ENCODE results near the gene CD38.
A peak's percentile ranks its signal among the peaks of the same experiment; 100 is the strongest.

The CD38 gene

DNA sequence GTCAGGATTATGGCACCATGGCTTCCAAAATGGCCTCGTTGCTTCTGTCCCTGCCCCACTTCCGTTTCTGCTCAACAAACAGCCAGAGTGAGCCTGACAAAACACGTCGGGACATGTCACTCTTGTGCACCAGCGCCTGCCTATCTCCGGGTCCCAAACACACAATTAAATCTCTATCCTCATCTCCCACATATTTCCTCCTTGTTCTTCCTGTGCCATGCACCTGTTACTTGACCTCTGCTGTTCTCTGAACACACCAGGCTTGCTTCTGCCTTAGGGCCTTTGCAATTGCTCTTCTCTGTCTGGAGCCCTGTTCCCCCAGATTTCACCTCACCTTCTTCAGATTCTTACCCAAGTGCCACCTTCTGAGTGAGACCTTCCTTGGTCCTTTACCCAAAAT lies 12.7 kb upstream of the CD38 start:
- DNase-seq = no peak

DNA sequence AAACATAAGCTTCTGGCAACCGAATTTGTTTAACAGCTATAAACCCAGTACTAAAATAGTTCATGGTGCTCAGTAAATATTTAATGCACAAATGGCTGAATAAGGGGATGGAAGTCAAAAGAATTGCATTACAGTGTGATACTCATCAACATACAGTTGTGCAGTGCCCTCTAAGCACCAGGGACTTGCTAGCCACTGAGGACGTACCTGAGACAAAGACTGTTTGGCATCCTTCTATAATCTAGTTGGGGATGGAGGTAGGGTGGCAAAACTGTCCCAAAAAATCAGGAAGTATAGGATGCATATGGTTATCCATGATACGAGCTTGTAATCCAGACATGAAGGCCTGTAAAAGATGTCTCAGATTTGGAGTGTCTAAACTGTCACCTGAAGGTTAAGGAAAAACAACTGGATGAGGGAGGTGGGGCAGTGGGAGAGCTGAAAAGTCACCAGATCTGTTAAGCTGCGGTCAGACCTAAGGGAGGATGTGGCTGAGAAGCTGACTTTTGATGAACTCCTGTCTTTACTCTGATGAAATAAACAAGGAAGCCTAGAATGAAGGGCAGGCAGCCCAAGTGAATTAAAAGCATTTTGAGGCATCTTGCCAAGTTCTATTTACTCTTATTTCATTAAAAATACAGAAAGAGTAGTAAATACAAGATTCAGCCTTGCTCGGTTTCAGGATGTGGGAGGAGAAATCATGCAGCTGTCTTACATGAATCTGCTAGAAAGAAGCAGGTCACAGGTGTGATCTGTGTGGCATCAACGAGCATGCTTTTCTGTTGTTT lies 12.0 kb upstream of the CD38 start:
- no peak for DNase-seq

DNA sequence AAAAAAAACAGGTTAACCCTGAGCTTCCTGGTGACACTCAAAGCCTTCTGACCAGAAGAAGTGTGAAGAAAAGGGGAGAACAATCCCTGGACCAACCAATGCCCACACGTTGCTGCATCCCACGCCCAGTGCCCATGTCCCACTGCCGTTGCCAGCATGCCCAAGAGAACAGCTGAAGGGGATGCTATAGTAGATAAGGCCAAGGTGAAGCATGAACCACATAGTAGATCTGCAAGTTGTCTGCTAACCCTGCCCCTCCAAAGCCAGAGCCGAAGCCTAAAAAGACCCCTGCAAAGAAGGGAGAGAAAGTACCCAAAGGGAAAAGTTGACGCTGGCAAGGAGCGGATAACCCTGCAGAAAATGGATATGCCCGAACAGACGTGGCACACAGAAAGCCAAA lies 11.3 kb upstream of the CD38 start:
- no peak for DNase-seq

- DNase-seq = no peak
These were observed 8.9 kb upstream of the CD38 start for GRCh38 chr4:15769202-15769601.

GRCh38 chr4:15771216-15772058 lies 6.7 kb upstream of the CD38 start:
- DNase-seq = no peak

DNA sequence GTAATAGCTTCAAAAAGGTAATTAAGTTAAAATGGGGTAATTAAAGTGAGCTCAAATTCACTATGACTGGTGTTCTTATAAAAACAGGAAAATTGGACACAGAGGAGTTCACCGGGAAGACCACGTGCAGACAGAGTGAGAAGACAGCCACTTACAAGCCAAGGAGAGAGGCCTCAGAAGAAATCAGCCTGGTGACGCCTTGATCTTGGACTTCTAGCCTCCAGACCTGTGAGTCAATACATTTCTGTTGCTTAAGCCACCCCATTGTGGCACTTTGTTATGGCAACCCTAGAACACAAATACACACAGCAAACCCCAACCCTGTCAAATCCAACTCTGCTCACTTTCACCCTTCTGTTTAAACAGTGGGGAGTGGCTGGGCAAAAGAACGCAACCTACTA lies 4.1 kb upstream of the CD38 start:
- no peak for DNase-seq

GRCh38 chr4:15776871-15777648 lies 1.1 kb upstream of the CD38 start:
- no peak for DNase-seq

DNA sequence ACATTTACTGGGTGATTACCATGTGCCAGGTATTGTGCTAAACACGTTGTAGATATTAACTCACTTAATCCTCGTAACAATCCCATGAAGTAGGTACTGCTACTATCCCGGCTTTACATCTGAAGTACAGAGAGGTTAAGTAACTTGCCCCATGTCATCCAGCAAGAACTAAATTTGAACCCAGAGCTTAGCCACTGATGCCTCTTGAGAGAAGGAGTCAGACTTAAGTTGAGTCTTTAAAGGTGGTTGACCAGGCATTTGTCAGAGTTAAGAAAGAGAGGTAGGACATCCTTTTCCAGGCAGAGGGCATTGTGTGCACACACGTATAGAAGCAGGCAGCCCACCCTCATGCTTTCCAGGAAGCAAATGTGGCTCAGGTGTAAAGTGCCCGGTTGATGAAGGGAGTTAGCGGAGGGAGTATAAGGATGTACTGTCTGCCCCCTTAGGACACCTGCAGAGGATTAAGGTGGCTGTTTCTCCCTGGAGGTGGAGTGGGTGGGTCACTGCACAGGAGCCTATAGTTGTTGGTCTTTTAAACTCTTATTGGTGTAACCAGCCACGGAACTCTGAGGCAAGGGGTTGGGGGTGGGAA lies 335 bp upstream of the CD38 start:
- no peak for DNase-seq

DNA sequence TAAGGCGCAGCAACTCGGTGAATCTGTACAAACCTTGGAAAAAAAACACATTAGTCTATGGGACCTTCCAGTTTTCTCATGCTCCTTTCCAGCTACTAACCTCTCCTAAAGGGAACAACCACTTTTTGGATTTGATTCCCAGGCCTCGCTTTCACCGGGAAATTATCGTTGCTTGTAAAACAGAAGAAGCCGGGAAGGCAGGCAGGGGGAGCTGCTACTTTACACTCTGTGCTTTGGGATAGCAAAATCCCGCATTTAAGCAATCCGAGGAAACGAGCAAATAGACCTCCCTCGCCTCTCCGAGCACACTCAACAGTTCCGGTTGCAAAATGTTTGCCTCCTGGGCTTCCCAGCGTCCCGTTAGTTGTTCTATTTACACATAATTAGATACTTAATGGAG lies 1.2 kb downstream of the CD38 start:
- DNase-seq = peak; percentile 31

- no peak for DNase-seq
These were observed 1.7 kb downstream of the CD38 start for GRCh38 chr4:15779809-15780208.

GRCh38 chr4:15781427-15782095 lies 3.4 kb downstream of the CD38 start:
- no peak for DNase-seq

GRCh38 chr4:15783676-15784075 lies 5.5 kb downstream of the CD38 start:
- no peak for DNase-seq

DNA sequence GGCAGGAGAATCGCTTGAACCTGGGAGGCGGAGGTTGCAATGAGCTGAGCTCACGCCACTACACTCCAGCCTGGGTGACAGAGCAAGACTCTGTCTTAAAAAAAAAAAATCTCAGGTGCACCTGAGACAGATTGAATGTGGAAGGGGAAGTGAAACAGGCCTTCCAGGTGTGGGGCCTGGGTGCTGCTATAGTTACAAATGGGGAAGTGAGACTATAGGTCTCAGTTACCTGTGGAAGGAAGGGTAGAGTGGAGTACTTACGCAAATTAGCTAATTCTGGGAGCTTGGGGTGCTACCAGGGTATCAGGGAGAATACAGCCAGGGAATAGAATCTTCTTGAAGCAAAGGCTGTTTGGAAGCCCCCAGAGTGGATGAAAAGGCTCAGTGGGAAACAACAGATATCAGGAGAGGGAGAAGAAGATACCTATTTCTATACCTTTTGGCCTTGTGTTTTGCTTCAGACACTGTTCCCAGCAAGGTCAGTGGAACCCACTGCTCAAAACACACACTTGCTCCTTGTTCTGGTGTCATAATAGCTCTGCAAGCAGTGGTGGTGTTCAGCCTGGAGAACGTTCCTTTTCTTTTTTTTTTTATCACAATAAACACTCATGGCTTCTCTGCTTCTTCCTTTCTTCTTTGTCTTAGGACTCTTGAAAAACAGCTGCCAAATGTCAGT lies 7.0 kb downstream of the CD38 start:
- no peak for DNase-seq

- no peak for DNase-seq
These were observed 8.6 kb downstream of the CD38 start for GRCh38 chr4:15786743-15787142.

- DNase-seq = no peak
These were observed 14.8 kb downstream of the CD38 start for GRCh38 chr4:15792974-15793373.

- no peak for DNase-seq
These were observed 15.6 kb downstream of the CD38 start for GRCh38 chr4:15793506-15794363.

GRCh38 chr4:15794426-15794825 lies 16.3 kb downstream of the CD38 start:
- DNase-seq = no peak

GRCh38 chr4:15794905-15795304 lies 16.8 kb downstream of the CD38 start:
- DNase-seq = no peak

DNA sequence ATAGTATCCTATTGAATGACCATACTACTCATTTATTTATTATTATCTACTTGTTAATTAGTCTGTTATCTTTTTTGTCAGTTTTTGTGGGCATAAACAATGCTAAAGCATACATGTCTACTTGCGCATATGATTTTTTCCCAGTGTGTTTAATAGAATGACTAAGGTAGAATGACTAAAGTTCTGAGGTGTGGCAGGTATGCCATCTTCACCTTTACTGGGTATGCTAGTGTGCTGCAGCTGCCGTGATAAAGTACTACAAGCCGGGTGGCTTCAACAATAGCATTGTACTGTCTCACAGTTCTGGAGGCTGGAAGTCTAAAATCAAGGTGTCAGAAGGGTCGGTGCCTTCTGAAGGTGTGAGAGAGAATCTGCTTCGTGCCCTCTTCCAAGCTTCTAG lies 19.2 kb downstream of the CD38 start:
- DNase-seq = no peak

DNA sequence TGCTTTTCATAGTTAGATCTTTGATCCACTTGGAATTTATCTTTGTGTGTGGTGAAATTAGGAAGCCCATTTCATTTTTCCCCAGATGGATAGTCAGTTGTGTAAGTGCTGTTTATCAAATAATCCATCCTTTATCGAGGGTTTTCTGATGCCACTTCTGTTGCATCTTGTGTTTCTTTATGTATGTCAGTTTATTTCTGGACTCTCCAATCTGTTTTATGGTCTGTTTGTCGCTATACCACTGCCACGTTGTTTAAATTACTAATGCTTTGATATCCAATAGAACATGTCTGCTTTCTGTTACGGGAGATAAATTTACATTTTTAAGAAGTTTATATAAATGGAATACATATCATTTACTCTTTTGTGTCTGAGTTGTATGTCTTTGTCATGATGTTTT lies 21.0 kb downstream of the CD38 start:
- no peak for DNase-seq

- no peak for DNase-seq
These were observed 21.6 kb downstream of the CD38 start for GRCh38 chr4:15799701-15800100.

Measured in NCI-H69 (cell line).